PC-3 (cell line): ENCODE measurements around the gene ALPK3. TPM values are rescaled to one million over a fixed set of nuclear protein-coding genes. Genes with fewer than 3 reads are reported as not detected.
A peak's percentile ranks its signal among the peaks of the same experiment; 100 is the strongest.

Experiments
- ATAC-seq: fragments of 200-7000 bp; cut with Tn5 transposase; 2 replicates; pipeline ENCODE4 v1.9.1; 2020; ENCODE audit warnings: mild to moderate bottlenecking, moderate library complexity
- BruUV-seq: library from RNA; stranded (reverse); fragments of 400-500 nt; replicated peaks from 2 replicates; lab custom pipeline; 2021; lab: Mats Ljungman, UMichigan
- CTCF ChIA-PET: fragments of 300-600 bp; sonication (Branson Sonifier 250); formaldehyde crosslinking; loops from one replicate; lab custom pipeline; 2022; ENCODE audit warnings: antibody characterized with exemption; lab: Charles Lee
- POLR2A ChIA-PET: fragments of 300-600 bp; sonication (Branson Sonifier 250); formaldehyde crosslinking; loops from one replicate; lab custom pipeline; 2022; ENCODE audit warnings: antibody characterized with exemption; ENCODE audit not compliant: unreplicated experiment; lab: Charles Lee
- DNase-seq: peaks from one replicate; pipeline ENCODE4 v3.0.0-alpha.2; 2015
- H2AFZ ChIP-seq: fragments of 300-600 bp; sonication (generic); 2 replicates; pipeline ENCODE4 v1.6.0; 2016; ENCODE audit warnings: antibody characterized with exemption, low read length
- H3F3A ChIP-seq: fragments of 300-600 bp; sonication (generic); one replicate; pipeline ENCODE4 v1.6.0; 2017; ENCODE audit warnings: antibody characterized with exemption, low read length, control low read depth, mild to moderate bottlenecking; ENCODE audit not compliant: unreplicated experiment
- H3K27ac ChIP-seq: fragments of 300-600 bp; sonication (generic); 2 replicates; pipeline ENCODE4 v1.5.1; 2016; ENCODE audit warnings: mild to moderate bottlenecking, low read length
- H3K27me3 ChIP-seq: fragments of 300-600 bp; sonication (generic); 2 replicates; pipeline ENCODE4 v1.6.1; 2016; ENCODE audit warnings: low read length, mixed read lengths
- H3K36me3 ChIP-seq: fragments of 300-600 bp; sonication (generic); 2 replicates; pipeline ENCODE4 v1.6.1; 2016; ENCODE audit warnings: low read depth, mixed run types, low read length, mixed read lengths
- H3K4me1 ChIP-seq: fragments of 300-600 bp; sonication (generic); 2 replicates; pipeline ENCODE4 v1.5.1; 2016; ENCODE audit warnings: low read length; ENCODE audit not compliant: insufficient read depth
- H3K4me2 ChIP-seq: fragments of 300-600 bp; sonication (generic); 2 replicates; pipeline ENCODE4 v1.6.0; 2016; ENCODE audit warnings: low read length
- H3K4me3 ChIP-seq: fragments of 300-600 bp; sonication (generic); 2 replicates; pipeline ENCODE4 v1.5.1; 2016; ENCODE audit warnings: mild to moderate bottlenecking, low read length, mixed read lengths
- H3K79me2 ChIP-seq: fragments of 300-600 bp; sonication (generic); 2 replicates; pipeline ENCODE4 v1.6.1; 2017; ENCODE audit warnings: low read length, mixed read lengths
- H3K9ac ChIP-seq: fragments of 300-600 bp; sonication (generic); 2 replicates; pipeline ENCODE4 v1.6.0; 2016; ENCODE audit warnings: mild to moderate bottlenecking, low read length
- H3K9me2 ChIP-seq: fragments of 300-600 bp; sonication (generic); replicated peaks from 2 replicates; pipeline ENCODE4 v1.6.1; 2016; ENCODE audit warnings: mixed run types, low read length, mixed read lengths
- H3K9me3 ChIP-seq: fragments of 300-600 bp; sonication (generic); 2 replicates; pipeline ENCODE4 v1.6.1; 2016; ENCODE audit warnings: low read length, mixed read lengths
- H4K20me1 ChIP-seq: fragments of 300-600 bp; sonication (generic); 2 replicates; pipeline ENCODE4 v1.6.1; 2016; ENCODE audit warnings: low read length, mixed read lengths
- EZH2 ChIP-seq: fragments of 300-600 bp; sonication (generic); IDR thresholded peaks from one replicate; pipeline ENCODE4 v1.6.1; 2017; ENCODE audit warnings: antibody characterized with exemption, mild to moderate bottlenecking, low read length; ENCODE audit not compliant: unreplicated experiment
- EZH2phosphoT487 ChIP-seq: fragments of 300-600 bp; sonication (generic); IDR thresholded peaks from 2 replicates; pipeline ENCODE4 v1.6.1; 2018; ENCODE audit warnings: mild to moderate bottlenecking, antibody characterized with exemption, low read length, borderline replicate concordance
- intact Hi-C: fragments of 100-400 bp; cut with micrococcal nuclease; formaldehyde crosslinking; loops from 2 replicates; pipeline ENCODE4 v1.9.0; 2023
- total RNA-seq: library from RNA; depleted of rRNA; stranded (reverse); fragments of >200 nt; gene quantifications from 2 replicates; pipeline ENCODE4 v1.2.3, GENCODE V29; 2014
- TF ChIP-seq, protein P1 (sequence below): fragments of 300-600 bp; sonication (generic); conservative IDR thresholded peaks from 2 replicates; pipeline ENCODE4 v1.5.1; 2017; ENCODE audit warnings: antibody characterized with exemption, low read depth, mild to moderate bottlenecking, low read length

ALPK3 gene
- total RNA-seq, 1 experiment from 2014 or later: 2.4 TPM

GRCh38 chr15:84855136-84855535, 38.0 kb downstream of the ALPK3 start:
- no peaks in the 10 kb centered on the region for H3F3A ChIP-seq
- no peak overlapping the region for H3K27ac ChIP-seq
- POLR2A ChIA-PET: no interaction called here
- H3K4me2 ChIP-seq: no peak overlapping the region
- no peaks in the 10 kb centered on the region for H3K9me2 ChIP-seq
- CTCF ChIA-PET: no interaction called here
- intact Hi-C loops: no loop called here
- H3K4me3 ChIP-seq: no peak overlapping the region
- no peaks in the 10 kb centered on the region for H3K27me3 ChIP-seq
- H2AFZ ChIP-seq: peak overlapping the region; percentile 30; the same call in 1 of the 2 replicates
- no peaks in the 10 kb centered on the region for H3K9me3 ChIP-seq
- BruUV-seq: no TSS peak
- TF ChIP-seq, protein P1, sequence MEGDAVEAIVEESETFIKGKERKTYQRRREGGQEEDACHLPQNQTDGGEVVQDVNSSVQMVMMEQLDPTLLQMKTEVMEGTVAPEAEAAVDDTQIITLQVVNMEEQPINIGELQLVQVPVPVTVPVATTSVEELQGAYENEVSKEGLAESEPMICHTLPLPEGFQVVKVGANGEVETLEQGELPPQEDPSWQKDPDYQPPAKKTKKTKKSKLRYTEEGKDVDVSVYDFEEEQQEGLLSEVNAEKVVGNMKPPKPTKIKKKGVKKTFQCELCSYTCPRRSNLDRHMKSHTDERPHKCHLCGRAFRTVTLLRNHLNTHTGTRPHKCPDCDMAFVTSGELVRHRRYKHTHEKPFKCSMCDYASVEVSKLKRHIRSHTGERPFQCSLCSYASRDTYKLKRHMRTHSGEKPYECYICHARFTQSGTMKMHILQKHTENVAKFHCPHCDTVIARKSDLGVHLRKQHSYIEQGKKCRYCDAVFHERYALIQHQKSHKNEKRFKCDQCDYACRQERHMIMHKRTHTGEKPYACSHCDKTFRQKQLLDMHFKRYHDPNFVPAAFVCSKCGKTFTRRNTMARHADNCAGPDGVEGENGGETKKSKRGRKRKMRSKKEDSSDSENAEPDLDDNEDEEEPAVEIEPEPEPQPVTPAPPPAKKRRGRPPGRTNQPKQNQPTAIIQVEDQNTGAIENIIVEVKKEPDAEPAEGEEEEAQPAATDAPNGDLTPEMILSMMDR: no peak
- TF ChIP-seq EZH2 (no peak), EZH2phosphoT487 (no peak)
- peak; percentile 20 for DNase-seq
- no peaks in the 10 kb centered on the region for H3K36me3 ChIP-seq
- H3K9ac ChIP-seq: no peak overlapping the region
- peaks cover 6% of the 10 kb centered on the region for H3K79me2 ChIP-seq
- no peaks in the 10 kb centered on the region for H4K20me1 ChIP-seq
- no peak for ATAC-seq
- peaks cover 32% of the 10 kb centered on the region for H3K4me1 ChIP-seq

GRCh38 chr15:84855765-84856164, 38.6 kb downstream of the ALPK3 start:
- no peak for TF ChIP-seq EZH2
- POLR2A ChIA-PET: no interaction called here

GRCh38 chr15:84856731-84857417, 39.7 kb downstream of the ALPK3 start:
- POLR2A ChIA-PET: no interaction called here
- CTCF ChIA-PET: no interaction called here
- H3K27ac ChIP-seq: no peak overlapping the region
- TF ChIP-seq, protein P1: no peak
- TF ChIP-seq EZH2phosphoT487 (no peak), EZH2 (no peak)
- DNase-seq (no peak), ATAC-seq (no peak)
- BruUV-seq: no TSS peak
- H3K27me3 ChIP-seq: no peaks in the 10 kb centered on the region
- H2AFZ ChIP-seq: no peak overlapping the region
- peaks cover 47% of the 10 kb centered on the region for H3K4me1 ChIP-seq
- intact Hi-C loops: no loop called here
- H3K36me3 ChIP-seq: no peaks in the 10 kb centered on the region
- no peaks in the 10 kb centered on the region for H4K20me1 ChIP-seq
- H3K9me3 ChIP-seq: no peaks in the 10 kb centered on the region
- H3K9me2 ChIP-seq: no peaks in the 10 kb centered on the region
- H3K79me2 ChIP-seq: peaks cover 15% of the 10 kb centered on the region
- H3K4me3 ChIP-seq: no peak overlapping the region
- H3K4me2 ChIP-seq: no peak overlapping the region
- H3K9ac ChIP-seq: no peak overlapping the region
- H3F3A ChIP-seq: no peaks in the 10 kb centered on the region

More at GRCh38 chr15:84855765-84856164, 38.6 kb downstream of the ALPK3 start:
- Histone ChIP-seq H2AFZ (no peak overlapping the region), H3K4me3 (no peak overlapping the region), H3K79me2 (peaks cover 12% of the 10 kb centered on the region), H3K4me1 (peaks cover 38% of the 10 kb centered on the region), H3K27ac (no peak overlapping the region), H3K36me3 (no peaks in the 10 kb centered on the region), H3K9me3 (no peaks in the 10 kb centered on the region), H3K9ac (no peak overlapping the region), H4K20me1 (no peaks in the 10 kb centered on the region), H3K9me2 (no peaks in the 10 kb centered on the region), H3K27me3 (no peaks in the 10 kb centered on the region), H3K4me2 (no peak overlapping the region), H3F3A (no peaks in the 10 kb centered on the region)
- ATAC-seq (no peak), DNase-seq (no peak)
- no TSS peak for BruUV-seq
- CTCF ChIA-PET: no interaction called here
- intact Hi-C loops: no loop called here
